Left renal pelvis (tissue), 4 donors: Measurements from ENCODE around the gene IL17RA. TPM values are rescaled to one million over a fixed set of nuclear protein-coding genes. Genes with fewer than 3 reads are reported as not detected.
A peak's percentile ranks its signal among the peaks of the same experiment; 100 is the strongest.

ENCODE experiments used
- DNase-seq, 4 donors: peaks; one replicate each; pipeline ENCODE4 v3.0.0-alpha.2; 2013; ENCODE audit warnings: low read depth in 4 of 4, low spot score in 3 of 4
- polyA plus RNA-seq, 4 donors: library from polyadenylated mRNA; unstranded; fragments of 120-200 nt; gene quantifications; one replicate each; pipeline ENCODE4 v1.2.1, GENCODE V29; 2013; ENCODE audit not compliant: insufficient read length in 4 of 4

The IL17RA gene
- polyA plus RNA-seq, 4 donors, result 4.6 to 6.8 (median 6.4) TPM

- DNase-seq, result no peak
Measured at GRCh38 chr22:17117890-17118289, 33.1 kb downstream of the IL17RA start.

DNA sequence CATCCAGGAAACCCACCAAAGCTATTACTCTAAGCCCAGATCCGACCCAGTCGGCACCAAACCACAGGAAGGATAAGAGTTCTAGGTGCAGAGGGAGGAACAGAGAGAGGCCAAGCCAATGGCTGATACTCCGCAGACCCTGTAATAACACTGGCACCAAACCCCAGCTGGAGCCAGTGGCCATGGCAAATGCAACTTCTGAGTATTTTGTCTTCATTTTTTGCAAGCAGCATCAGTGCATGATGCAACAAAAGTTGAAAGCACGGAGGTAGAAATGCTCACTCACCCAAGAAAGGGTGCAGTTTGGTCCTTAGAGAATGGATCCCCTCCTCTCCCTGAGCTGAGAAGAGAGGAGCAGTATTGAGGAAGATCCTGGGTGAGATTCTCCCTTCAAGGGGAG lies 33.5 kb downstream of the IL17RA start:
- DNase-seq, result no peak

DNA sequence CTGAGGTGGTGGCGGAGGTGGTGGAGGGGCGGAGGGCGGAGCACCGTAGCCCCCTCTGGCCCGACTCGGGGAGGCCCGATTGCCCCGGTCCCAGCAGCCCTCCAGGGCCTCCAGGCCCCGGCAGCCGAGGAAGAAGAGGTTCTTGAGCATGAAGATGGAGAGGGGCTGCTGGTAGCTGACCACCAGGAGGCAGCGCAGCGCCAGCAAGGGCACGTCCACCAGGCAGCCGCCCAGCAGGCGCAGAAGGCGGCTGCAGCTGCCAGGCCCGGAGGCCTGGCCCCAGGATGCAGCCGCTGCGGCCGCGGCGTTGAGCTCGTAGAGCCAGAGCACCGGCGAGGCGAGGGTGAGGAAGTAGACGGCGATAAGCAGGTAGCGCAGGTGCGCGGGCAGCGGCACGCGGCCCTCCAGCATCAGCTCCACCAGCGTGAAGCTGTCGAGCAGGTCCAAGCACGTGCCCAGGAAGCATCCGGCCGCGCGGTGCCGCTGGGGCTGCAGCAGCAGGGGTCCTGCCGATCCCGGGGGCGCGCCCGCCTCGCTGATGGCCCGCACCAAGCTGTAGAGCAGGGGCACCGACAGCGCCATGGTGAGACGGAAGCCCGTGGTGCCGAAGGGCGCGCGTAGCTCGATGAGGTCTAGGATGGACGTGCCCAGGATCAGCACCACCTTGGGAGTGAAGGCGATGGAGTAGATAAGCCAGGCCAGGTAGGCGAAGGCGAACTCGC lies 34.8 kb downstream of the IL17RA start:
- DNase-seq, result no peak

GRCh38 chr22:17120281-17120680 lies 35.5 kb downstream of the IL17RA start:
- DNase-seq, result peak in 3 of 4 donors; percentile 31 to 55 (median 43)

DNA sequence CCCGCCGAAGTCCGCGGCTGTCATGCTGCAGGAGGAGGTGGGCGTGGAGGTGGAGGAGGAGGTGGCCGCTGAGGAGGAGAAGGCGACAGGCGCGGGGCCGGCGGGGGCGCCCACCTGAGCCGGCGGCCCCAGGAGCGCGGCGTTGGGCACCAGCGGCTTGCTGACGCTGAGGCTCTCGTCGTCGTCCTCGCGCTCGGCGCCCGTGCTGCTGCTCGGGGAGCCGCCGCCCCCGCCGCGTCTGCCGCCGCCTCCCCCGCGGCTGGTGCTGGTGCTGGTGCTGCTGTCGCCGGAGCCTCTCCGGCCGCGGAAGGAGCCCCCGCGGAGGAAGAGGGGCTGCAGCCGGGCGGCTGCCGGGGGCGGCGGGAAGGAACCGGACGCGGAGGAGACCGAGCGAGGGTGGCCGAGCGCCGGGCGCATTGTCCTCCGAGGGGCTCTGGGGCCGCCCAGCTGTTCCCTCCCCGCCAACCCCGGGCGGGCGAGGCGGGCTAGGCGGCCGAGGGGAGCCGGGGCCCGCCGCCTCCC lies 36.0 kb downstream of the IL17RA start:
- DNase-seq, result no peak

GRCh38 chr22:17121233-17122195 lies 36.7 kb downstream of the IL17RA start, which contains the start of gene TMEM121B:
Gene TMEM121B (minus strand): TSS chr22:17121360. CDS start chr22:17121127, 233 bp downstream.
- DNase-seq, result peak in 3 of 4 donors; percentile 27 to 52 (median 45)

GRCh38 chr22:17130199-17130598 lies 45.4 kb downstream of the IL17RA start:
- no peak for DNase-seq

DNA sequence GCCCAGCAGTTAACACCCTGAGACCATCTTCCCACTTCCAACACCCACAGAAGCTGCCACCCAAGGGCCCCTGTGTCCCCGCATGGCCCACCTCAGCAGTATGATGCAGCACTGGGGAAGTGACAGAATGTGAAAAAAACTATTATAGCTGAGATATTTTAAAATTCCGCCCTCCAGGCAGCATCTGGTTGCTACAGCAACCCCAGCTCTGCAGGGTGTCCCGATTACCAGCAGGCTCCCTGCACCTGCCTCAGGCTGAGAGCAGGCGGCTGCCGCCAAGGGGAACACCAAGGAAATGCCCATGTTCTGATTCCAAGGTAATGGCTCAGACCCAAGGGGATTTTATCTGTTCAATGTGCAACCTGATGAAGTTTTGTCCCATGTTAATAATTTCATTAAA lies 46.9 kb downstream of the IL17RA start:
- DNase-seq, result no peak

DNA sequence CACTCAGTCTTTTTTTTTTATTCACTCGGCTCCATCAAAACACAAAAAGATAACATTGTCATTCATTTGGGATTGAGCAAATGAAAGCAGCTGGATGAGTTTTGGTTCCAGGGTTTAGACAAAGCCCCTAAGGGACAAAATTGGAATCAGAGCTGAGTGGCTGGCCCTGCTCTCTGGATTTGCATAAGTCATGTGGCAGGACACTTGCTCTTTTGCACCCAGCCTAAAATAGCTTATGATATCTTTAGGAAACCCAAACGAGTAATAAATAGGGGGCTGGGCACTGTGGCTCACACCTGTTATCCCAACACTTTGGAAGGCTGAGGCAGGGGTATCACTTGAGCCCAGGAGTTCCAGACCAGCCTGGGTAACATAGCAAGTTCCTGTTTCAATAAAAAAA lies 47.3 kb downstream of the IL17RA start:
- no peak for DNase-seq

DNA sequence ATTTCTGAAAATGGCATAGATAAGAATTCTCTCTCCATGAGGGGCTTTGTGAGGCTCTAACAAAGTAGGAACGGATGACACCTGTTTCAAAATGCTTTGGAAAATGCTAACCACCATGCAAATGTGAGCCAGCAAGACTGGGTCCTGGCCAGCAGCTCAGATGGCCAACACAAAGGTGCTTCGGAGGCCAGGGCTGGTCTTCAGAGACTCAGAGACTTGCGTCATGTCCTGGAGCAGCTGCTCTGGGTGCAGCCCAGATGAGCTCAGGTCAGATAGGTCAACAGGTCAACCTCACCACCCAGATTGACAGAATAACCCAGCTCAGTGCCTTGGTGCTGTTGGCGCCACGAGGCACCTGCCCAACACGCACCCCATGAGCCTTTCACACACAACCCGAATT lies 48.3 kb downstream of the IL17RA start:
- no peak for DNase-seq

DNA sequence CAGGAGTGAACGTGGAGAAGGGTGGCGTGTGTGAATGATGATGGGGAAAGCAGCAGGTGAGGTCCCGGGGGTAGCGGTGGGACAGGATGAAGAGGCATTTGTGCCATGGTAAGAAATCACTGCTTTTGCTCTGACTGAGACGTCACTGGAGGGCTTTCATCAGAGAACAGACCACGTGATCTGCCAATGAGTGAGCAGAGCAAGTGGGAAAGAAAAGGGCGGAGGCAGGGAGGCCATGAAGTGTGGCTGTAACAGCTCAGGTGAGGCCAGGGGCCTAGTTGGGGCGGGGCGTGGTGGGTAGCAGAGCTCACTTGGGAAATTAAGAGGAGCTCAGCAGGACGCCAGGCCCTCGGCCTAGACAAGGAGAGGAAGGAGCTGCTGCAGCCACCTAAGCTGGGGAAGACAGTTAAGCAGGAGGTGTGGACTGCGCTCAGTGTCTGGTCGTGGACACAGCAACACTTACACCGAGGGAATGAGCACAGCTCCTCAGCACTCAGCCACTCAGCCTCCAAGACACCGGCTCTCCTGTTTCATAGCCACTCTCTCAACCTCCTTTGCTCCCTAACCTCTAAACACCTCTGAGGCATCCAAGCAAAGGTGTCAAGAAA lies 50.5 kb downstream of the IL17RA start:
- DNase-seq, result no peak

- DNase-seq, result no peak
Measured at GRCh38 chr22:17137170-17137569, 52.4 kb downstream of the IL17RA start.

- no peak for DNase-seq
Measured at GRCh38 chr22:17137861-17138425, 53.1 kb downstream of the IL17RA start.

GRCh38 chr22:17138513-17138912 lies 53.7 kb downstream of the IL17RA start:
- DNase-seq, result no peak

DNA sequence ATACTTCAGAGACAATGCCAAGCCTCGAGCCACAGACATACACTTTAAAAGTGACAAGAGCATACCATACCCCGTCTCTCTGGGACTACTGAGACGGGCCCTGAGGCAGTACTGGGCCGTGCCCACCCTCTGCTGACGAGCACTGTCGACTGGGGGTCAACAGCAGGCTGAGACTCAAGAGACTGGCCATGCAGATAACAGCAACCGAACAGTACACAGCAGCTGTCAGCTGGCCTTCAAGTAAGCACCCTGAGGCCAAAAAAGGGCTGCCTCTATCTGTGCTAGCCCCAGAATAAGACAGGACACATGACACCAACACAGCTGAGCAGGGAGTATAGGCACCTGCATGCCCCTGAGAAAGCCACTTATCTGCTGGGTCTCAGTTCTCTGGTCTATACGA lies 55.2 kb downstream of the IL17RA start:
- no peak for DNase-seq

GRCh38 chr22:17140826-17141766 lies 56.3 kb downstream of the IL17RA start:
- DNase-seq, result no peak

DNA sequence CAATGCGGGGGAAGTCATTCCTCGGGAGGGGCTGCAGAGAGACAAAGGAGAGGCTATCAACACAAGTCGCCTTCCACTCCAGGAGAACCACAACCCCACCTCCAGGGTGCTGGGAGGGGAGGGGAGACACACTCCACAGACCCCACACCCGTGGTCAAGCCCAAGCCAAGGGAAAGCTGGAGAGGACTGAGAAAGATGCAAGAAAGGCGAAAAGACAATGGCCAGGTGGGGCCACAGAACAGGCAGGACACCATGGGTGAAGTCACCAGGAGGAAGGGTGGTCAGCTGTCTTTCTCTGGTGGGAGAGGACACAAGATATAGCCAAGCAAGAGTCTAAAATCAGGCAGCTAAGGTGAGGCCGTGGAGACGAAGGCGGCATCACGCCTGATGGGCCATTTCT lies 58.3 kb downstream of the IL17RA start:
- no peak for DNase-seq

GRCh38 chr22:17143826-17144225 lies 59.0 kb downstream of the IL17RA start:
- no peak for DNase-seq

DNA sequence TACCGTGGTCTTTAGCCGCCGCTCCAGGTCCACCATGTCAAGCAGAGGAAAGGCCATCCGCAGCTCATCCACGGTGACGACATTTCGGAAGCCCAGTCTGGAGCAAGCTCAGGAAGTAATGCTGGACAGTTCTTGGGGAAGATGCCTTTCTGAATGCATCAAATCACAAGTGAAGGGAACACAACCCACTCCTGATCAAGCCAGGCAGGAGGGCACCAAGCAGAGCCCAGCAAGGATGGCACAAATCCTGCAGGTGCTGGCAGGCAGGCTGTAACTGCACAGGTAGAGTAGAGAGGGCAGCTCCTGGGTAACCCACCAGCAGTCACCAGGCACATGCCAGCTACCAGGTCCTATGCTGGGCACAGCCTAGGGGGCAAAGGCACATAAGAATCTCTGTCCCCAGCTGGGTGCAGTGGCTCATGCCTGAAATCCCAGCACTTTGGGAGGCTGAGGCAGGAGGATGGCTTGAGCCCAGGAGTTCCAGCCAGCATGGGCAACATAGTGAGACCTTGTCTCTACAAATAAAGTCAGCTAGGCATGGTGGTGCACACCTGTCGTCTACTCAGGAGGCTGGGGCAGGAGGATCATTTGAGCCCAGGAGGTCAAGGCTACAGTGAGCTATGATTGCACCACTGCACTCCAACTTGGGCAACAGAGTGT lies 60.4 kb downstream of the IL17RA start:
- no peak for DNase-seq
